GM12878 (cell line): ENCODE measurements around the gene ALDH1L2. TPM values are rescaled to one million over a fixed set of nuclear protein-coding genes. Genes with fewer than 3 reads are reported as not detected.

Experiments used
- ATAC-seq: fragments of 200-7000 bp; cut with Tn5 transposase; 3 replicates; pipeline ENCODE4 v1.9.1; 2020; ENCODE audit warnings: mild to moderate bottlenecking, moderate library complexity
- BruUV-seq: library from RNA; stranded (reverse); fragments of 400-500 nt; replicated peaks from 2 replicates; lab custom pipeline; 2021; lab: Mats Ljungman, UMichigan
- CTCF ChIA-PET: fragments of 300-600 bp; sonication (Branson Sonifier 250); formaldehyde crosslinking; extraction: SDS; loops from one replicate; lab custom pipeline; 2021; ENCODE audit warnings: inconsistent platforms; lab: Yijun Ruan, JAX
- POLR2A ChIA-PET: fragments of 350-600 bp; formaldehyde crosslinking; extraction: SDS; loops from one replicate; lab custom pipeline; 2021; ENCODE audit warnings: inconsistent platforms; lab: Charles Lee
- RAD21 ChIA-PET: fragments of 300-600 bp; sonication (Branson Sonifier 250); formaldehyde crosslinking; loops from one replicate; lab custom pipeline; 2023; ENCODE audit warnings: antibody characterized with exemption; ENCODE audit not compliant: unreplicated experiment; lab: Charles Lee
- SMC1A ChIA-PET: fragments of 300-600 bp; sonication (Branson Sonifier 250); formaldehyde crosslinking; loops from one replicate; lab custom pipeline; 2023; ENCODE audit not compliant: unreplicated experiment, uncharacterized antibody; lab: Charles Lee
- DNase-seq: peaks from one replicate; pipeline ENCODE4 v3.0.0-alpha.2; 2011; ENCODE audit warnings: low read depth, low spot score
- FAIRE-seq: peaks from 3 replicates; lab custom pipeline; 2011; peaks lifted over from hg19 to GRCh38; lab: Jason Lieb, UNC
- H2AFZ ChIP-seq: 2 replicates; pipeline ENCODE4 v1.6.0; 2011; ENCODE audit warnings: low read depth, low read length, control low read depth; ENCODE audit not compliant: control insufficient read depth
- H3K27ac ChIP-seq: 2 replicates; pipeline ENCODE4 v1.5.1; 2011; ENCODE audit warnings: control low read depth; ENCODE audit not compliant: control insufficient read depth, insufficient read depth
- H3K27me3 ChIP-seq, 2 experiments: replicated peaks in 1 of 2; 2 replicates each; pipeline versions ENCODE4 v1.6.0 to v1.6.1; 2011; ENCODE audit warnings: low read length in 1 of 2; ENCODE audit not compliant: control insufficient read depth in 2 of 2, insufficient read depth in 2 of 2
- H3K36me3 ChIP-seq, 2 experiments: 2 replicates each; pipeline ENCODE4 v1.5.1; 2011; ENCODE audit warnings: low read length in 1 of 2; ENCODE audit not compliant: control insufficient read depth in 2 of 2, insufficient read depth in 2 of 2
- H3K4me1 ChIP-seq: 2 replicates; pipeline ENCODE4 v1.6.1; 2011; ENCODE audit warnings: mild to moderate bottlenecking, low read length, moderate library complexity, mixed read lengths; ENCODE audit not compliant: control insufficient read depth, insufficient read depth
- H3K4me2 ChIP-seq: 2 replicates; pipeline ENCODE4 v1.6.0; 2011; ENCODE audit warnings: control low read depth; ENCODE audit not compliant: control insufficient read depth, insufficient read depth
- H3K4me3 ChIP-seq: fragments of 200-600 bp; sonication (generic); 2 replicates; pipeline ENCODE4 v1.5.1; 2016
- H3K79me2 ChIP-seq: 2 replicates; pipeline ENCODE4 v1.6.0; 2011; ENCODE audit warnings: low read length; ENCODE audit not compliant: control insufficient read depth, insufficient read depth
- H3K9ac ChIP-seq: 2 replicates; pipeline ENCODE4 v1.8.0; 2011; ENCODE audit warnings: low read length, control low read depth, mixed read lengths; ENCODE audit not compliant: control insufficient read depth, insufficient read depth
- H3K9me3 ChIP-seq: replicated peaks from 3 replicates; pipeline ENCODE4 v1.5.1; 2011; ENCODE audit warnings: mild to moderate bottlenecking, low read length; ENCODE audit not compliant: control insufficient read depth, insufficient read depth
- H4K20me1 ChIP-seq: 2 replicates; pipeline ENCODE4 v1.6.0; 2011; ENCODE audit not compliant: control insufficient read depth, insufficient read depth
- BCL11A ChIP-seq: IDR thresholded peaks from 2 replicates; pipeline ENCODE4 v1.6.1; 2011; ENCODE audit warnings: low read depth, low read length
- CEBPB ChIP-seq, 2 experiments: fragments of 150-350 bp in 1 of 2; IDR thresholded peaks; 2 replicates each; pipeline ENCODE4 v1.6.1; 2012 to 2014; ENCODE audit warnings: low read depth in 2 of 2, low read length in 2 of 2, borderline replicate concordance in 1 of 2, inconsistent platforms in 1 of 2
- E2F8 ChIP-seq: fragments of 450-650 bp; IDR thresholded peaks from 2 replicates; pipeline ENCODE4 v1.6.1; 2018; ENCODE audit warnings: mild to moderate bottlenecking, low read depth, moderate library complexity; ENCODE audit not compliant: partially characterized antibody
- EGR1 ChIP-seq, 2 experiments: IDR thresholded peaks; 1 replicate in 1 of 2; 2 replicates in 1 of 2; pipeline ENCODE4 v1.6.1; 2011 to 2012; ENCODE audit warnings: low read depth in 2 of 2, low read length in 2 of 2, borderline replicate concordance in 1 of 2, mild to moderate bottlenecking in 1 of 2, moderate library complexity in 1 of 2
- FOXM1 ChIP-seq: IDR thresholded peaks from 2 replicates; pipeline ENCODE4 v1.6.1; 2012; ENCODE audit warnings: low read depth, mild to moderate bottlenecking, inconsistent platforms, low read length, moderate library complexity
- GATAD2B ChIP-seq: fragments of 450-650 bp; conservative IDR thresholded peaks from 2 replicates; pipeline ENCODE4 v1.6.1; 2017; ENCODE audit warnings: low read depth, mild to moderate bottlenecking, moderate library complexity
- IRF4 ChIP-seq: IDR thresholded peaks from 2 replicates; pipeline ENCODE4 v1.6.1; 2011; ENCODE audit warnings: low read depth, low read length
- KLF5 ChIP-seq: fragments of 450-650 bp; IDR thresholded peaks from 2 replicates; pipeline ENCODE4 v1.6.1; 2014; ENCODE audit warnings: mild to moderate bottlenecking; ENCODE audit not compliant: partially characterized antibody
- POLR2AphosphoS5 ChIP-seq: IDR thresholded peaks from 2 replicates; pipeline ENCODE4 v1.6.1; 2011; ENCODE audit warnings: mild to moderate bottlenecking, low read length, inconsistent platforms
- RCOR1 ChIP-seq: conservative IDR thresholded peaks from 2 replicates; pipeline ENCODE4 v1.6.1; 2012; ENCODE audit warnings: low read depth, low read length, improper control_type of control experiment
- SMARCA5 ChIP-seq: fragments of 450-650 bp; IDR thresholded peaks from 2 replicates; pipeline ENCODE4 v1.6.1; 2017; ENCODE audit warnings: mild to moderate bottlenecking
- SREBF1 ChIP-seq: IDR thresholded peaks from 2 replicates; pipeline ENCODE4 v1.6.1; 2012; ENCODE audit warnings: mild to moderate bottlenecking, low read length
- SUPT20H ChIP-seq: IDR thresholded peaks from 2 replicates; pipeline ENCODE4 v1.6.1; 2011; ENCODE audit warnings: low read depth, mild to moderate bottlenecking, low read length, moderate library complexity, borderline replicate concordance; ENCODE audit not compliant: control insufficient read depth
- TAF1 ChIP-seq: IDR thresholded peaks from 2 replicates; pipeline ENCODE4 v1.6.1; 2011; ENCODE audit warnings: mild to moderate bottlenecking, low read depth, low read length, borderline replicate concordance
- YBX1 ChIP-seq: fragments of 450-650 bp; IDR thresholded peaks from 2 replicates; pipeline ENCODE4 v1.6.1; 2016; ENCODE audit warnings: antibody characterized with exemption
- ZNF207 ChIP-seq: fragments of 450-650 bp; IDR thresholded peaks from 2 replicates; pipeline ENCODE4 v1.6.1; 2014; ENCODE audit warnings: antibody characterized with exemption, mild to moderate bottlenecking, borderline replicate concordance
- ZNF384 ChIP-seq: IDR thresholded peaks from 2 replicates; pipeline ENCODE4 v1.6.1; 2012; ENCODE audit warnings: low read depth, mild to moderate bottlenecking, low read length, improper control_type of control experiment, borderline replicate concordance
- ZSCAN29 ChIP-seq: fragments of 450-650 bp; IDR thresholded peaks from 2 replicates; pipeline ENCODE4 v1.6.1; 2017; ENCODE audit warnings: mild to moderate bottlenecking, moderate library complexity
- WGBS: methylation state at CpG from one replicate; pipeline ENCODE4 v1.1.6; 2016; ENCODE audit warnings: low lambda C conversion rate; ENCODE audit not compliant: insufficient replicate concordance, insufficient coverage; ENCODE audit errors: missing lambda C conversion rate; 5-methylcytosine and 5-hydroxymethylcytosine counted together
- in situ Hi-C: fragments of 300-500 bp; cut with MboI; formaldehyde crosslinking; loops from 9 replicates; pipeline ENCODE4 v1.14.3; 2018; ENCODE audit warnings: mixed read lengths
- intact Hi-C: fragments of 100-400 bp; cut with micrococcal nuclease; formaldehyde crosslinking; loops from one replicate; pipeline ENCODE4 v1.14.2; 2022; ENCODE audit not compliant: unreplicated experiment
- polyA plus RNA-seq, 11 experiments: library from polyadenylated mRNA; depleted of rRNA in 4 of 11; unstranded in 6 of 11; stranded (reverse) in 5 of 11; fragments of >200 nt; fragmentation: Nextera tagmentation in 4 of 11; fragmentation: Illumina TruSeq in 1 of 11; extraction: Ambion mirVana in 4 of 11; extraction: Trizol in 1 of 11; gene quantifications; 1 replicate in 1 of 11; 2 replicates in 10 of 11; pipeline versions ENCODE4 v1.2.1 to v1.2.3, GENCODE V29; 2011 to 2016; ENCODE audit warnings: inconsistent platforms in 2 of 11, missing spikeins in 2 of 11, low read depth in 1 of 11
- total RNA-seq, 4 experiments: library from RNA; depleted of rRNA in 3 of 4; stranded (reverse); fragments of >200 nt in 3 of 4; fragmentation: Illumina TruSeq in 1 of 4; extraction: Trizol in 1 of 4; gene quantifications; 2 replicates each; pipeline versions ENCODE4 v1.2.1 to v1.2.3, GENCODE V29; 2013 to 2021

The ALDH1L2 gene
- total and polyA plus RNA-seq, 10 of the 15 experiments (the other 5 are each of a cell fraction or from before 2014, with no cell fraction given), result 0.15 to 13.7 (median 8.5) TPM

- TF ChIP-seq IRF4 (peak; percentile 69; the same call in 1 of the 2 replicates), ZNF384 (peak; percentile 80), BCL11A (0 out of 2 replicates have a peak, but pooled peaks have one; percentile 44), SMARCA5 (no peak)
Observed at GRCh38 chr12:105109465-105110212, 25.4 kb upstream of the ALDH1L2 start (continued).

- RAD21 ChIA-PET, result interaction anchor here (0.6 to 1.1 kb wide), 2 partner anchors 35 to 1251 kb away, joined by 3 read pairs; no protein-coding TSS in a partner anchor
- no peaks in the 10 kb centered on the region for H3K27me3 ChIP-seq
- H3K79me2 ChIP-seq, result peaks cover 52% of the 10 kb centered on the region
- H3K4me2 ChIP-seq, result peak within 1 kb of the TSS; percentile 93
- peak within 1 kb of the TSS; percentile 88 for H3K27ac ChIP-seq
- peaks cover 4% of the 10 kb centered on the region; the same call in 2 of the 3 replicates for H3K9me3 ChIP-seq
- peak within 1 kb of the TSS; percentile 88 for H3K4me3 ChIP-seq
- ATAC-seq (peak; percentile 94), DNase-seq (peak; percentile 68), FAIRE-seq (peak; percentile 90)
- H3K9ac ChIP-seq, result peak within 1 kb of the TSS; percentile 85
- no peaks in the 10 kb centered on the region for H4K20me1 ChIP-seq
- H3K36me3 ChIP-seq, result peaks cover 0 to 4% of the 10 kb centered on the region in 2 experiments; a peak in 1 of 4 replicates
- POLR2A ChIA-PET, result interaction anchor here (0.6 to 1.3 kb wide), 4 partner anchors 8 to 820 kb away, joined by 3 to 4 read pairs (median 3); no protein-coding TSS in a partner anchor
- intact Hi-C loops (loop anchor here (10.0 kb wide), 1 partner anchor 643 kb away; no protein-coding TSS in a partner anchor), in situ Hi-C loops (no loop called here)
- CTCF ChIA-PET, result interaction anchor here (0.6 to 1.0 kb wide), 2 partner anchors 10 to 481 kb away, joined by 3 read pairs; no protein-coding TSS in a partner anchor
- SMC1A ChIA-PET, result no interaction called here
- H3K4me1 ChIP-seq, result peaks cover 4% of the 10 kb centered on the region; the same call in 1 of the 2 replicates
- H2AFZ ChIP-seq, result peak within 1 kb of the TSS; percentile 97
- WGBS, result 2% methylated on average over 79 of the region's 85 CpGs
- no TSS peak for BruUV-seq
- TF ChIP-seq TAF1, result peak; percentile 93; the same call in 1 of the 2 replicates
- TF ChIP-seq CEBPB (IDR thresholded peaks at IDR 0.05; ENCODE audit: borderline replicate concordance in 1 of 2, low read depth in 2 of 2, low read length in 2 of 2), result no peak
- TF ChIP-seq ZNF207, result peak; percentile 66; the same call in 1 of the 2 replicates
- no peak for TF ChIP-seq SREBF1
- TF ChIP-seq KLF5, result peak; percentile 78
- no peak for TF ChIP-seq E2F8
- TF ChIP-seq POLR2AphosphoS5, result peak; percentile 99
- peak; percentile 90; the same call in 1 of the 2 replicates for TF ChIP-seq RCOR1
- no peak for TF ChIP-seq SUPT20H
- TF ChIP-seq ZSCAN29, result no peak
- TF ChIP-seq EGR1 (IDR thresholded peaks at IDR 0.05; ENCODE audit: borderline replicate concordance in 1 of 2, low read depth in 2 of 2, low read length in 2 of 2), result peak in 1 of 2 experiments; percentile 36; a peak in 1 of 3 replicates
- peak; percentile 92 for TF ChIP-seq GATAD2B
- TF ChIP-seq FOXM1, result no peak
- no peak for TF ChIP-seq YBX1
Observed at GRCh38 chr12:105107494-105108371, 23.5 kb upstream of the ALDH1L2 start, which contains the start of gene WASHC4. TSS of gene WASHC4 (plus strand) at chr12:105107731. CDS start at chr12:105107801, 70 bp downstream.
